Esophagus squamous epithelium (tissue), 5 donors: ENCODE measurements around the gene BANF1. TPM values are rescaled to one million over a fixed set of nuclear protein-coding genes. Genes with fewer than 3 reads are reported as not detected.

Source experiments
- DNase-seq: peaks from one replicate; lab custom pipeline; 2025; lab: John Stamatoyannopoulos, UW
- H3K27ac ChIP-seq, 4 donors: fragments of 200-600 bp; sonication (generic); one replicate each; pipeline ENCODE4 v1.5.1; 2016 to 2019; ENCODE audit warnings: mild to moderate bottlenecking in 1 of 4
- H3K27me3 ChIP-seq, 4 donors: fragments of 200-600 bp; sonication (generic); 1 replicate in 3 of 4; 2 replicates in 1 of 4; pipeline versions ENCODE4 v1.5.1 to v1.6.0; 2017 to 2021; ENCODE audit warnings: antibody characterized with exemption in 1 of 4
- H3K36me3 ChIP-seq, 3 donors: fragments of 200-600 bp; sonication (generic); one replicate each; pipeline ENCODE4 v1.5.1; 2016 to 2019
- H3K4me1 ChIP-seq, 3 donors: fragments of 200-600 bp; sonication (generic); one replicate each; pipeline ENCODE4 v1.5.1; 2017 to 2019
- H3K4me3 ChIP-seq, 4 donors: fragments of 200-600 bp; sonication (generic); 1 replicate in 3 of 4; 2 replicates in 1 of 4; pipeline ENCODE4 v1.5.1; 2016 to 2019; ENCODE audit warnings: mild to moderate bottlenecking in 2 of 4, moderate library complexity in 1 of 4
- H3K9me3 ChIP-seq, 3 donors: fragments of 200-600 bp; sonication (generic); one replicate each; pipeline ENCODE4 v1.5.1; 2016 to 2019
- POLR2A ChIP-seq, 4 donors: fragments of 450-650 bp; IDR thresholded peaks; one replicate each; pipeline ENCODE4 v1.6.1; 2017; ENCODE audit warnings: antibody characterized with exemption in 4 of 4, mild to moderate bottlenecking in 4 of 4, moderate library complexity in 3 of 4
- WGBS, 2 donors: methylation state at CpG; one replicate each; pipeline ENCODE4 v1.1.5; 2018; 5-methylcytosine and 5-hydroxymethylcytosine counted together
- intact Hi-C: fragments of 100-400 bp; cut with DNase I; formaldehyde crosslinking; loops from one replicate; pipeline ENCODE4 v1.15.0; 2022
- total RNA-seq, 4 donors: library from RNA; depleted of rRNA; stranded (reverse); fragments of >200 nt; gene quantifications; one replicate each; pipeline ENCODE4 v1.1.0, GENCODE V29; 2016
- TF ChIP-seq, protein P1 (sequence below), 6 experiments: fragments of 450-650 bp in 4 of 6; fragments of 200-600 bp in 2 of 6; sonication (generic) in 2 of 6; IDR thresholded peaks; one replicate each; pipeline ENCODE4 v1.5.1; 2016 to 2019; ENCODE audit warnings: antibody characterized with exemption in 6 of 6, mild to moderate bottlenecking in 4 of 6, moderate library complexity in 4 of 6
- donor health status: DM: yes; HTN: yes; CAD: no.

The BANF1 gene
- total RNA-seq, 4 donors from 2014 or later, result 29.1 to 52.3 (median 41.9) TPM

DNA sequence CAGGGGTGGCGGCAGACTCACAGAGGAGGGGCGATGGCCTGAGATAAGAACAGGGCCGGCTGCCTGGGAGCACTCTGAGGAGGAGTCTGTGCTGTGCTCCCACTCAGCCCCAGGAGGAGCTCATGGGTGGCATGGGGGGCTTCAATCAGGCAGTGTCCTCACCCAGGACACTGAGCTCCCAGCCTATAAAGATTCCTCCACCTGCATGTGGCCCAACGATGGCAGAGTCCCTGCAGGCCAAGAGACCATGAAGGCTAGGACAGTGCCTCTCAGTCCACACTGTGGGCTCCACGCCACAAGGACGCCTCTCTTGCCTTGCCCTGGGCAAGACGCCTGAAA, 11.4 kb downstream of the BANF1 start:
- no peak overlapping the region for H3K27ac ChIP-seq
- H3K9me3 ChIP-seq, result no peaks in the 10 kb centered on the region
- peaks cover 0 to 30% (median 2%) of the 10 kb centered on the region in 4 donors for H3K27me3 ChIP-seq
- intact Hi-C loops, result no loop called here
- peaks cover 14 to 30% (median 15%) of the 10 kb centered on the region in 3 donors for H3K4me1 ChIP-seq
- 64% methylated on average over 3 of the region's 7 CpGs; no CpG with 5 or more reads in 1 of the 2 donors for WGBS, 2 donors
- no peaks in the 10 kb centered on the region for H3K36me3 ChIP-seq
- no peak for DNase-seq
- TF ChIP-seq POLR2A (IDR thresholded peaks at IDR 0.05), result no peak
- TF ChIP-seq, protein P1, sequence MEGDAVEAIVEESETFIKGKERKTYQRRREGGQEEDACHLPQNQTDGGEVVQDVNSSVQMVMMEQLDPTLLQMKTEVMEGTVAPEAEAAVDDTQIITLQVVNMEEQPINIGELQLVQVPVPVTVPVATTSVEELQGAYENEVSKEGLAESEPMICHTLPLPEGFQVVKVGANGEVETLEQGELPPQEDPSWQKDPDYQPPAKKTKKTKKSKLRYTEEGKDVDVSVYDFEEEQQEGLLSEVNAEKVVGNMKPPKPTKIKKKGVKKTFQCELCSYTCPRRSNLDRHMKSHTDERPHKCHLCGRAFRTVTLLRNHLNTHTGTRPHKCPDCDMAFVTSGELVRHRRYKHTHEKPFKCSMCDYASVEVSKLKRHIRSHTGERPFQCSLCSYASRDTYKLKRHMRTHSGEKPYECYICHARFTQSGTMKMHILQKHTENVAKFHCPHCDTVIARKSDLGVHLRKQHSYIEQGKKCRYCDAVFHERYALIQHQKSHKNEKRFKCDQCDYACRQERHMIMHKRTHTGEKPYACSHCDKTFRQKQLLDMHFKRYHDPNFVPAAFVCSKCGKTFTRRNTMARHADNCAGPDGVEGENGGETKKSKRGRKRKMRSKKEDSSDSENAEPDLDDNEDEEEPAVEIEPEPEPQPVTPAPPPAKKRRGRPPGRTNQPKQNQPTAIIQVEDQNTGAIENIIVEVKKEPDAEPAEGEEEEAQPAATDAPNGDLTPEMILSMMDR (IDR thresholded peaks at IDR 0.05), result no peak
- no peak overlapping the region for H3K4me3 ChIP-seq

DNA sequence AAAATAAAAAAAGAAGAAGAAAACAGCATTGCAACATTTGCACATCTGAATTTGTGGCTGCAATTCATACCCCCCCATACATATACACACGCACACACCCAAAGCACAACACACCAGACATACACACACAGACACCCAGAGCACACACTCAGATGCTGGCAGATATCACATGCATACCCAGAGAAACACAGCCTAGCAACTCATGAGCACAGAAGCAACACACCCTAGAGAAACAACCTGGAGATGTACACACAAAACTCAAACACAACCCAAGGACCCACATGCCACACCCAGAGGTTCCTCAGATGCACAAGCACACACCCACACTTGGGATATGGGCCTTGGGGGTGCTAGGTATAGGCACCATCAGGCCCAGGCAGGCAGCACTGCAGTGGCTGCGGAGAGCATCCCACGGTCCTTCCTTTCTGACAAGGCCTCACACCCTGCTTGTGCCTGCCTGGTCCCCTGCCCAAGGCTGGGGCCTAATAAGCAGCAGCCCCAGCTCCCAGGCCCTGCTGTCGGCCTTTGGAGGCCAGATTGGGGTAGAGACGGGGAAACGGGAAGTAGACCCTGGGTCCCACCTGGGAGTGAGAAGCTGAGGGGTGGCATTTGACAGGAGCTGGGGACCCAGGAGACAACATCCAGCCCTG, 12.6 kb downstream of the BANF1 start:
- WGBS, 2 donors, result 77 to 89% methylated on average over 4 to 5 of the region's 6 CpGs
- H3K4me1 ChIP-seq, result peaks cover 14 to 26% (median 15%) of the 10 kb centered on the region in 3 donors
- H3K36me3 ChIP-seq, result no peaks in the 10 kb centered on the region
- TF ChIP-seq POLR2A (IDR thresholded peaks at IDR 0.05), result no peak
- TF ChIP-seq, protein P1 (IDR thresholded peaks at IDR 0.05), result no peak
- peaks cover 0 to 30% (median 2%) of the 10 kb centered on the region in 4 donors for H3K27me3 ChIP-seq
- intact Hi-C loops, result no loop called here
- DNase-seq, result no peak
- H3K4me3 ChIP-seq, result no peak overlapping the region
- no peaks in the 10 kb centered on the region for H3K9me3 ChIP-seq
- no peak overlapping the region for H3K27ac ChIP-seq

DNA sequence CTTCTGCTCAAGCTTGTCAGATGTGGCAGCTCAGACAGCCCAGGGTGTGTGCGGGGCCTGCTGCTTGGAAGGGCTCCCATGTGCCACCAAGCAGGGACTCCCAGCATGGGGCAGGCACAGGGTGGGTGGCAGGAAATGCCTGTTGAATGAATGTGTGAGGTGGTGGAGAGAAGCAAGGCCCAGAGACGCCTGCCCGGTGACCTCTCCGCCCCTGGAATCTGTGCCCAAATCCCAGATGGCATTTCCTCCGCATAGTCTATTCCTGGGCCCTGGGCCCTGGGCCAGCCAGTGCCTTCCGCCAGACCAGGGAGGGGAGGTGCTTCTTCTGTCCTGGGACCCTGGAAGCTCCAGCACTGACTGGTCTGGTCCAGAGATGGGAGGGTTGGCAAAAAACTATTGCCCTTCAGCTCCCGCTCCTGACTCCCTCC, 13.2 kb downstream of the BANF1 start:
- Histone ChIP-seq H3K27me3 (peaks cover 0 to 30% (median 2%) of the 10 kb centered on the region in 4 donors), H3K4me1 (peaks cover 14 to 26% (median 15%) of the 10 kb centered on the region in 3 donors), H3K36me3 (no peaks in the 10 kb centered on the region), H3K27ac (peak overlapping the region in 1 of 4 donors; percentile 11), H3K4me3 (no peak overlapping the region), H3K9me3 (no peaks in the 10 kb centered on the region)
- intact Hi-C loops, result no loop called here
- 54% methylated on average over 6 of the region's 7 CpGs; no CpG with 5 or more reads in 1 of the 2 donors for WGBS, 2 donors
- DNase-seq, result no peak
- TF ChIP-seq, protein P1 (IDR thresholded peaks at IDR 0.05), result no peak
- TF ChIP-seq POLR2A (IDR thresholded peaks at IDR 0.05), result no peak

DNA sequence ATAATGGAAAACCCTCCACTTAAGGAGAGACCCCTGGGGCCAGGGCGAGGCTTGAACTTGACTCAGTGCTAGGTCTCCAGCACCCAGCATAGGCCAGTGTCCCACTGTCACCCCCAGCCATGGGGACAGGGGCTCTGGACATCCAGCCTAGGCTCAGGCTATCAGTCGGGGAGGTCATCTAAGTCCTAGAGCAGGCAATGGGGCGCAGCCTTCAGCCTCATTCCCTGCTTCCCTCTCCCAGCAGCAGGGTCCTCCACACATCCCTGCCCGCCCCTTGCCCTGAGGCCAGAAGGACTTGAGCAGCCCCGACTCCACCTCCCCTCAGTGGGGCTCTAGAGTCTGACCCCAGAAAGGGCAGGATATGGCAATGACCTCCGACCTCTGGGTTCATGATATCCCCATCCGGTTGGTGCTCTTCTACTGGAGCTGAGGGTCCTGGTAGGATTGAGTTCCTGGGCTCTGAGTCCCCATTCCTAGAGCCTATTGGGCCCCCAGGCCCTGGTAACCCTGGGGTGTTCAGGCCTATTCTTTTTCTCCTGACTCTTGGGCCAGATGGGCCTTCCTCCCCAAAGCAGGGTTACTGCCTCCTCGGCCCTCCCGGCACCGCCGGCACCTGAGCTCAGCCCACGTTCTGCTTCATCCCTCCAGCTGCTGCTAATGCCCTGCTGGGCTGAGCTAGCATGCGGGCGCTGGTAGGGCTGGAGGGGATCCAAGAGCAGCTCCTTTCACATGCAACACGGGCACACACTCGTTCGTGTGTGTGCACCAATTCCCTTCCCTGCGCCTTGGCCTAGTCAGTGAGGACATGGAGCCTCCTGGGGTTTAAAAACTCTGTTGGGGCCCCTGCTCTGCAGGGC, 13.9 kb downstream of the BANF1 start:
- Histone ChIP-seq H3K27ac (peak overlapping the region in 1 of 4 donors; percentile 11), H3K36me3 (no peaks in the 10 kb centered on the region), H3K4me1 (peaks cover 14 to 31% (median 15%) of the 10 kb centered on the region in 3 donors), H3K27me3 (peaks cover 0 to 30% (median 2%) of the 10 kb centered on the region in 4 donors), H3K9me3 (no peaks in the 10 kb centered on the region), H3K4me3 (no peak overlapping the region)
- TF ChIP-seq, protein P1 (IDR thresholded peaks at IDR 0.05), result no peak
- TF ChIP-seq POLR2A (IDR thresholded peaks at IDR 0.05), result no peak
- intact Hi-C loops, result no loop called here
- WGBS, 2 donors, result 57 to 83% methylated on average over 3 to 17 of the region's 18 CpGs
- no peak for DNase-seq

DNA sequence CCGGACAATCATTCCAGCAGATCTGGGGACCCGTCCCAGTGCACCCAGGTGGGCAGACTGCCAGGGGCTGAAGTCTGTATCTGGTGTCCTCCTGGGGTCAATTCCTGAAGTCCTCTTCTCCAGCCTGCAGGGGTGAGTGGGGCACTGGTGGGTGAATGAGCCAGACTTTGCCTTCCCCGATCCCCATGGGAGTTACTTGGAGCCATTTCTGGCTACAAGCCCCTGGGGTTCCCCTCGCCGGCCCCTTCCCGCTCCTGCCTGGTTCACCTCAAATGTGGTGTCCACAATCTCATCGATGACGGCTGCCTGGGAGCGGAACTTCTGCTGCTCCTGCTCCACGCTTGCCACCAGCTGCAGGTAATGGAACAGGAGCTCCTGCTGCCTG, 14.5 kb downstream of the BANF1 start:
- Histone ChIP-seq H3K27ac (no peak overlapping the region), H3K9me3 (no peaks in the 10 kb centered on the region), H3K27me3 (peaks cover 0 to 29% (median under 1%) of the 10 kb centered on the region in 4 donors), H3K36me3 (no peaks in the 10 kb centered on the region), H3K4me1 (peaks cover 11 to 31% (median 11%) of the 10 kb centered on the region in 3 donors), H3K4me3 (no peak overlapping the region)
- 86% methylated on average over 9 of the region's 10 CpGs; no CpG with 5 or more reads in 1 of the 2 donors for WGBS, 2 donors
- DNase-seq, result no peak
- TF ChIP-seq POLR2A (IDR thresholded peaks at IDR 0.05), result no peak
- TF ChIP-seq, protein P1 (IDR thresholded peaks at IDR 0.05), result no peak
- intact Hi-C loops, result no loop called here
